Left ventricle myocardium inferior (tissue), 1 donor: ENCODE results near the gene RBMS3. TPM values are rescaled to one million over a fixed set of nuclear protein-coding genes. Genes with fewer than 3 reads are reported as not detected.

ENCODE experiments used
- DNase-seq: peaks from one replicate; pipeline ENCODE4 v3.0.0-alpha.2; 2020
- H3K27ac ChIP-seq: fragments of 200-600 bp; replicated peaks from 2 replicates; pipeline ENCODE4 v1.8.0; 2021
- H3K27me3 ChIP-seq: fragments of 200-600 bp; 2 replicates; pipeline ENCODE4 v1.8.0; 2021; ENCODE audit warnings: low read depth
- H3K36me3 ChIP-seq: fragments of 200-600 bp; 2 replicates; pipeline ENCODE4 v1.8.0; 2021
- H3K4me1 ChIP-seq: fragments of 200-600 bp; 2 replicates; pipeline ENCODE4 v1.8.0; 2021
- H3K4me3 ChIP-seq: fragments of 200-600 bp; 2 replicates; pipeline ENCODE4 v1.8.0; 2021; ENCODE audit warnings: mild to moderate bottlenecking, moderate library complexity
- H3K9me3 ChIP-seq: fragments of 200-600 bp; replicated peaks from 2 replicates; pipeline ENCODE4 v1.8.0; 2021
- intact Hi-C: fragments of 100-400 bp; cut with micrococcal nuclease; formaldehyde crosslinking; loops from one replicate; pipeline ENCODE4 v1.11.0; 2022
- total RNA-seq: library from RNA; stranded (reverse); fragmentation: NEBNext Ultra II Directional; extraction: Animal tissue kit (Norgen Biotek cat#: 25700); gene quantifications from one replicate; pipeline ENCODE4 v1.2.1, GENCODE V29; 2021
- TF ChIP-seq, protein P1 (sequence below): fragments of 200-600 bp; IDR thresholded peaks from 2 replicates; pipeline ENCODE4 v1.8.0; 2021; ENCODE audit warnings: antibody characterized with exemption, mild to moderate bottlenecking, borderline replicate concordance
- donor health status: DM: no; HTN: yes; CAD: no; lungs with severe emphysema.

RBMS3 gene
- total RNA-seq, 1 donor from 2014 or later: 25.3 TPM

DNA sequence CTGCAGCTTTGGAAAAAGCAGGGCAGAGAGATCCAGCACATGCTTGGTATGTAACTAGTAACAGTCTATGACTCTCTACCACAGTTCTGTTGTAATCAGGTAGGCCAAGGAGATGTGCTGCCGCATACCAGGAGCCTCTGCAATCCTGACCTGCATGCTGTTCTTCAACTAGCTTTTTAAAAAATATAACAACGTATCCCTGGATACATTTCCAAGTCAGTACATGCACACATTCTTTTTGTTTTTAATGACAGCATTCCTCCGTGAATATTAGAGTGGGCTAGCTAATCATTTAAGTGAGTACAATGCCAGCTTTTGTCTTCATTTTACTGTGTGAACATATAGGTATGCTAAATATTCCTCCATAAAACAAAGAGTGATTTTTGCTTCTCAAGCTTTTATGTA, 437.8 kb downstream of the RBMS3 start:
- TF ChIP-seq, protein P1, sequence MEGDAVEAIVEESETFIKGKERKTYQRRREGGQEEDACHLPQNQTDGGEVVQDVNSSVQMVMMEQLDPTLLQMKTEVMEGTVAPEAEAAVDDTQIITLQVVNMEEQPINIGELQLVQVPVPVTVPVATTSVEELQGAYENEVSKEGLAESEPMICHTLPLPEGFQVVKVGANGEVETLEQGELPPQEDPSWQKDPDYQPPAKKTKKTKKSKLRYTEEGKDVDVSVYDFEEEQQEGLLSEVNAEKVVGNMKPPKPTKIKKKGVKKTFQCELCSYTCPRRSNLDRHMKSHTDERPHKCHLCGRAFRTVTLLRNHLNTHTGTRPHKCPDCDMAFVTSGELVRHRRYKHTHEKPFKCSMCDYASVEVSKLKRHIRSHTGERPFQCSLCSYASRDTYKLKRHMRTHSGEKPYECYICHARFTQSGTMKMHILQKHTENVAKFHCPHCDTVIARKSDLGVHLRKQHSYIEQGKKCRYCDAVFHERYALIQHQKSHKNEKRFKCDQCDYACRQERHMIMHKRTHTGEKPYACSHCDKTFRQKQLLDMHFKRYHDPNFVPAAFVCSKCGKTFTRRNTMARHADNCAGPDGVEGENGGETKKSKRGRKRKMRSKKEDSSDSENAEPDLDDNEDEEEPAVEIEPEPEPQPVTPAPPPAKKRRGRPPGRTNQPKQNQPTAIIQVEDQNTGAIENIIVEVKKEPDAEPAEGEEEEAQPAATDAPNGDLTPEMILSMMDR: no peak
- no peak overlapping the region for H3K4me3 ChIP-seq
- no peaks in the 10 kb centered on the region for H3K36me3 ChIP-seq
- DNase-seq: no peak
- H3K27ac ChIP-seq: no peak overlapping the region
- no peaks in the 10 kb centered on the region for H3K27me3 ChIP-seq
- peaks cover 16% of the 10 kb centered on the region for H3K4me1 ChIP-seq
- H3K9me3 ChIP-seq: peaks cover 6% of the 10 kb centered on the region
- intact Hi-C loops: no loop called here

GRCh38 chr3:29720665-29721064, 439.8 kb downstream of the RBMS3 start:
- Histone ChIP-seq H3K27me3 (no peaks in the 10 kb centered on the region), H3K27ac (no peak overlapping the region), H3K4me1 (peaks cover 16% of the 10 kb centered on the region), H3K4me3 (no peak overlapping the region), H3K9me3 (peaks cover 6% of the 10 kb centered on the region), H3K36me3 (no peaks in the 10 kb centered on the region)
- DNase-seq: no peak
- TF ChIP-seq, protein P1: no peak
- intact Hi-C loops: no loop called here

DNA sequence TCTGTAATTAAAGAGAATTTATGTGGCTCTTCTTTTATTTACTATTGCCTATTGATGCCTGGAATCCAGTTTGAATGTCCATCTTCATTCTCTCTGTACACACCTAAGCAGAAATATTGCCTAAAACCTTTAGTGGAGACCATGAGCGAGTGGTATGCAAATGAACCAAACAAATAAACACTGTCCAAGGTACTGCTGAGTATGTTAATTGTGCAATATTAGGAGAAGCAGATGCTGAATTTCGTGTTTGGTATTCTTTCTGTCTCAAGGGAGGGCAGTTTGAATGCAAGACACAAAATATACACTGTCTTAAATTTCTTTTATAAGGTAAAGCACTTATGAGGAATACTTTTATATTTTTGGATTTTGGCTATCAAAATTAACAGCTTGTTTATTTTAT, 440.9 kb downstream of the RBMS3 start:
- Histone ChIP-seq H3K27ac (no peak overlapping the region), H3K27me3 (no peaks in the 10 kb centered on the region), H3K9me3 (peaks cover 6% of the 10 kb centered on the region), H3K36me3 (no peaks in the 10 kb centered on the region), H3K4me3 (no peak overlapping the region), H3K4me1 (peaks cover 16% of the 10 kb centered on the region)
- DNase-seq: no peak
- TF ChIP-seq, protein P1: no peak
- intact Hi-C loops: no loop called here

DNA sequence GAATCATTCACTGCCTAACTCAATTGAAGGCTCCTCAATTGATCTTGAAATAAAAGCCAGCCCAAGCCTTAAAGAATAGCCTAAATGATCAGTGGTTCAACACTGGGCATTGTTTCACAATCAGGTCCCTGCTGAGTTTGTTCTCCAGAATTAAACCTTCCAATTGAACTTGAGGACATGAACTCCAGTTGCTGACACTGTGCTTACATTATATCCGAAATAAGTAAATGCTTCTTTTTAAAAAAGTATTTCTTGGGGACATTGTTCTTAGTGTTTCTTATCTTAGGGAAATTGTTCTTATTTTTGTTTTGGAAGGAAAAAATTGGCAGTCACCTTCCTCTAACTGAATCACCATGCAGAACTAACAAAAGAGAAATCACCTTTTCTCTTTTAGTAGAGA, 450.2 kb downstream of the RBMS3 start:
- TF ChIP-seq, protein P1: no peak
- H3K36me3 ChIP-seq: no peaks in the 10 kb centered on the region
- intact Hi-C loops: no loop called here
- no peaks in the 10 kb centered on the region for H3K4me1 ChIP-seq
- H3K4me3 ChIP-seq: no peak overlapping the region
- no peaks in the 10 kb centered on the region for H3K27me3 ChIP-seq
- H3K9me3 ChIP-seq: no peaks in the 10 kb centered on the region
- no peak overlapping the region for H3K27ac ChIP-seq
- no peak for DNase-seq

GRCh38 chr3:29741231-29741630, 460.4 kb downstream of the RBMS3 start:
- no peak overlapping the region for H3K27ac ChIP-seq

More at GRCh38 chr3:29741231-29741630, 460.4 kb downstream of the RBMS3 start:
- Histone ChIP-seq H3K4me3 (no peak overlapping the region), H3K9me3 (no peaks in the 10 kb centered on the region), H3K36me3 (no peaks in the 10 kb centered on the region), H3K27me3 (no peaks in the 10 kb centered on the region), H3K4me1 (peaks cover 12% of the 10 kb centered on the region)
- DNase-seq: no peak
- intact Hi-C loops: no loop called here
- TF ChIP-seq, protein P1: no peak
